ENCODE measurements around the gene DIAPH3.

DNA sequence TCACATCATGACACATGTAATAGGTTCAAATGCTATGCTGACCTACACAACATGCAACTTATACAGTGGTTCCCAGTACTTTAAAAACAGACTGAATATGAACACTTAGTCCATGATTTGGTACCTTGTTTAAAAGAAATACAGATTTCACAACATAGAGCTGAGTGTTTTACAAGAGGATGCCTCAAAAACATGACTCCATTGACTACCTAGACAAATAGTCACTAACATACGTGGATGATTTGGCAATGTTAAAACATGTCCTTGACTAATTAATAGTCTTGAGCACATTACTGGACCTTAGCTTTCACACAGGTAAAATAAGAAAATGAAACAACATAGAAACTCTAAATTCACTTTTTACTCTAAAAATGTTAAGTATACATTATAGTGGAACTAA is 300.1 kb downstream of the DIAPH3 start:
- TF ChIP-seq CTCF (conservative IDR thresholded peaks at IDR 0.05; ENCODE audit: low read depth, low read length) (no peak), SMC3 (IDR thresholded peaks at IDR 0.05; ENCODE audit: low read depth, low read length) (no peak), POLR2A (IDR thresholded peaks at IDR 0.05; ENCODE audit: low read depth, low read length) (no peak), MXI1 (IDR thresholded peaks at IDR 0.05; ENCODE audit: borderline replicate concordance, low read depth, low read length) (no peak), MAFK (IDR thresholded peaks at IDR 0.05; ENCODE audit: low read depth, low read length) (no peak), FOS (IDR thresholded peaks at IDR 0.05; ENCODE audit: low read depth, low read length) (no peak), RCOR1 (IDR thresholded peaks at IDR 0.05; ENCODE audit: insufficient replicate concordance, low read length) (no peak)
